ENCODE data around the gene MEGF11. TPM values are rescaled to one million over a fixed set of nuclear protein-coding genes. Genes with fewer than 3 reads are reported as not detected.

Gene MEGF11
- total RNA-seq, 3 donors from 2014 or later = not detected

DNA sequence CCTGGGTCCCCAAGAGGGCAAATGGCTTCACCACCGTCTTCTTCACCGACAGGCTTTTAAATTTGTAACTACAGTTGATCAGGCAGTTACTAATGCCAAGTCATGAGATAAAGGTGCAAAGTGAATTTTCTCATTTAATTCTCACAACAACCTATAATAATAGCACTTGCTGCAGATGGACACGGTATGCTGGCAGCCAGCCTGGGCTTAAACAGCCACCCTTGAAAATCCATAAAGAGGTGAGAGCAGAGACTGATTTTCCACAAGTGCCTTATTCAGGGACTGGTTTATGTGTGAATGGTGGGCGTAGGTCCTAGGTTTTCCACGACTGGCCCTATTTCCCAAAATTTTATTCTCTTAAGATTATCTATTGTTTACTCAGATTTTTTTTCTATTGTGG lies 266.4 kb downstream of the MEGF11 start:
- Histone ChIP-seq H3K36me3 (no peaks in the 10 kb centered on the region), H3K4me1 (no peaks in the 10 kb centered on the region), H3K27ac (no peak overlapping the region), H3K4me3 (no peak overlapping the region), H3K27me3 (peaks cover 0 to 39% of the 10 kb centered on the region in 2 donors), H3K9me3 (no peaks in the 10 kb centered on the region)
- DNase-seq (ENCODE audit: low spot score in 2 of 2) = no peak
- intact Hi-C loops (cut with DNase I; ENCODE audit: low total_unique reads) = no loop called here
- no peak for TF ChIP-seq POLR2A (IDR thresholded peaks at IDR 0.05)
- TF ChIP-seq, protein P1, sequence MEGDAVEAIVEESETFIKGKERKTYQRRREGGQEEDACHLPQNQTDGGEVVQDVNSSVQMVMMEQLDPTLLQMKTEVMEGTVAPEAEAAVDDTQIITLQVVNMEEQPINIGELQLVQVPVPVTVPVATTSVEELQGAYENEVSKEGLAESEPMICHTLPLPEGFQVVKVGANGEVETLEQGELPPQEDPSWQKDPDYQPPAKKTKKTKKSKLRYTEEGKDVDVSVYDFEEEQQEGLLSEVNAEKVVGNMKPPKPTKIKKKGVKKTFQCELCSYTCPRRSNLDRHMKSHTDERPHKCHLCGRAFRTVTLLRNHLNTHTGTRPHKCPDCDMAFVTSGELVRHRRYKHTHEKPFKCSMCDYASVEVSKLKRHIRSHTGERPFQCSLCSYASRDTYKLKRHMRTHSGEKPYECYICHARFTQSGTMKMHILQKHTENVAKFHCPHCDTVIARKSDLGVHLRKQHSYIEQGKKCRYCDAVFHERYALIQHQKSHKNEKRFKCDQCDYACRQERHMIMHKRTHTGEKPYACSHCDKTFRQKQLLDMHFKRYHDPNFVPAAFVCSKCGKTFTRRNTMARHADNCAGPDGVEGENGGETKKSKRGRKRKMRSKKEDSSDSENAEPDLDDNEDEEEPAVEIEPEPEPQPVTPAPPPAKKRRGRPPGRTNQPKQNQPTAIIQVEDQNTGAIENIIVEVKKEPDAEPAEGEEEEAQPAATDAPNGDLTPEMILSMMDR (IDR thresholded peaks at IDR 0.05) = no peak
- no peak for TF ChIP-seq POLR2AphosphoS5 (IDR thresholded peaks at IDR 0.05)

DNA sequence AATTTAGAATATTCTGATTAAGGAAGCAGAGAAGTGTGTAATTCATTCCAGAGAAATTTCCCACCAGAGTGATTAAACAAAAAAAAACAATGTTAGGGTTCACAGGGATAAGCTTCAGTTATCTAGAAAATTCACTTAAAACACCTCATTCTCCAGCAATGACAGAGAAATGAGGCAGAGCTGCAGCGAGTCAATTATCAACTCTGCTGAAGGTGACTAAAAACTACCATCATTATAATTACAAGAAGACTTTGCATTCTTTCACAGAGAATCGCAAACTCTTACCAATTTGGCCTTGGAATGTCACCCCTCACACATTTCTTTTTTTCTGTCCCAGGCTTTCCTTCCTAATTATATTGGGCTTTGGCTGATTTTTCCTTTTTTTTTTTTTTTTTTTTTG lies 267.1 kb downstream of the MEGF11 start:
- Histone ChIP-seq H3K36me3 (no peaks in the 10 kb centered on the region), H3K27me3 (peaks cover 0 to 43% of the 10 kb centered on the region in 2 donors), H3K4me3 (no peak overlapping the region), H3K4me1 (no peaks in the 10 kb centered on the region), H3K27ac (no peak overlapping the region), H3K9me3 (no peaks in the 10 kb centered on the region)
- intact Hi-C loops (cut with DNase I; ENCODE audit: low total_unique reads) = no loop called here
- TF ChIP-seq, protein P1 (IDR thresholded peaks at IDR 0.05) = no peak
- TF ChIP-seq POLR2A (IDR thresholded peaks at IDR 0.05) (no peak), POLR2AphosphoS5 (IDR thresholded peaks at IDR 0.05) (no peak)
- no peak for DNase-seq (ENCODE audit: low spot score in 2 of 2)

DNA sequence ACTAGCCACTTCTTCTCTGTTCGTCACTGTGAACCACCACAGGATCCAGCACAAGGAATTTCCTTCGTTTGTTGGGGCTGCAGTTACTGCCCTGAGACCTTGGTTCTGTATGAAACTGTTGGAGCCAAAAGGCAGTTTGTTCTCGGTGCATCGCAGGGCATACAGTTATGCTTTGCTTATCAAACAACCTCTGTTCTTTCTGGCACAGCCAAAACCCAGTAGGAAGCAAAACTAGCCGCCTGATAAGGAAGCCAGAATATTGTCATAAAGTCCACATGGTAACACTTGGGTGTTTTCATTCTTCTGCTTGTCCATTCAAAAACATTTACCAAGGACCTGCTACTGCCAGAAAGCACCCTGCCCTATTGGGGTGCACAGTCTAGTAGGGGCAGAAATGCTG lies 268.2 kb downstream of the MEGF11 start:
- TF ChIP-seq POLR2A (IDR thresholded peaks at IDR 0.05) (no peak), POLR2AphosphoS5 (IDR thresholded peaks at IDR 0.05) (no peak)
- TF ChIP-seq, protein P1 (IDR thresholded peaks at IDR 0.05) = no peak
- Histone ChIP-seq H3K27ac (no peak overlapping the region), H3K9me3 (no peaks in the 10 kb centered on the region), H3K4me3 (no peak overlapping the region), H3K36me3 (no peaks in the 10 kb centered on the region), H3K4me1 (no peaks in the 10 kb centered on the region), H3K27me3 (peaks cover 0 to 37% of the 10 kb centered on the region in 2 donors)
- intact Hi-C loops (cut with DNase I; ENCODE audit: low total_unique reads) = no loop called here
- no peak for DNase-seq (ENCODE audit: low spot score in 2 of 2)

DNA sequence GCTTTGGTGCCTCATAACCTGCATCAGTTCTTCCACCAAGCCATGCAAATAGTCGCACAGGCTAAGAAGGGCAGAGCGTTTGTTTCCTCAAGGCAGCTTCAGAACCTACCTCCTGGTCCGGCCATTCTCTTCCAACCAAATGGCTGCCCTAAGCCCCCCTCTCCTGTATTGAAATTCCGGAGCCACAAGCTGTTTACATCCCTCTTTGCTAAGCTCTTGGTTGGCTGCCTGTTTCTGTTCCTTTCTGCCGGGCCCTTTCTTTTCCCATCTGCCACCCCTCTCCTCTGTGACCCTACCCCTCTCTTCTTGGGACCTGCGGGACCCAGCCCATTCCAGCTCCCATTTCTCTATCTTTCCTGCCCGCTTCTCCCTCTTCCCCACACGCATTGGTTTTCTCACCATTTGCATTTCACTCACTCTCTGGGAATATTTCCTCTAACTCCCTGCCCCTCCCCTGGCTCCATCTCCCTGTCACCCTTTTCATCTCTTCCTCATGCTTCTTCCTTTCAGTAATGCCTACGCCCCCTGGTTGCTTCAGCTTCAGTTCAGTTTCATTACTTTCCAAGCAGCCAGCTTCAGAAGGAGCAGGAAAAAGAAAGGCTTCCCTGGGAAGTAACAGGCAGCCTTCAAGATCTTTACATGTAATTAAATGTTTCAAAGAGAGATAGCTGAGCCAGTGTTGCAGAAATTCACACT lies 270.8 kb downstream of the MEGF11 start:
- no peak for DNase-seq (ENCODE audit: low spot score in 2 of 2)
- intact Hi-C loops (cut with DNase I; ENCODE audit: low total_unique reads) = no loop called here
- H3K36me3 ChIP-seq = no peaks in the 10 kb centered on the region
- no peaks in the 10 kb centered on the region for H3K4me1 ChIP-seq
- H3K4me3 ChIP-seq = peak overlapping the region in 1 of 3 donors; percentile 60
- no peak overlapping the region for H3K27ac ChIP-seq
- no peaks in the 10 kb centered on the region for H3K9me3 ChIP-seq
- H3K27me3 ChIP-seq = peaks cover 0 to 30% of the 10 kb centered on the region in 2 donors
- TF ChIP-seq POLR2AphosphoS5 (IDR thresholded peaks at IDR 0.05) = no peak
- TF ChIP-seq POLR2A (IDR thresholded peaks at IDR 0.05) = no peak
- TF ChIP-seq, protein P1 (IDR thresholded peaks at IDR 0.05) = no peak

DNA sequence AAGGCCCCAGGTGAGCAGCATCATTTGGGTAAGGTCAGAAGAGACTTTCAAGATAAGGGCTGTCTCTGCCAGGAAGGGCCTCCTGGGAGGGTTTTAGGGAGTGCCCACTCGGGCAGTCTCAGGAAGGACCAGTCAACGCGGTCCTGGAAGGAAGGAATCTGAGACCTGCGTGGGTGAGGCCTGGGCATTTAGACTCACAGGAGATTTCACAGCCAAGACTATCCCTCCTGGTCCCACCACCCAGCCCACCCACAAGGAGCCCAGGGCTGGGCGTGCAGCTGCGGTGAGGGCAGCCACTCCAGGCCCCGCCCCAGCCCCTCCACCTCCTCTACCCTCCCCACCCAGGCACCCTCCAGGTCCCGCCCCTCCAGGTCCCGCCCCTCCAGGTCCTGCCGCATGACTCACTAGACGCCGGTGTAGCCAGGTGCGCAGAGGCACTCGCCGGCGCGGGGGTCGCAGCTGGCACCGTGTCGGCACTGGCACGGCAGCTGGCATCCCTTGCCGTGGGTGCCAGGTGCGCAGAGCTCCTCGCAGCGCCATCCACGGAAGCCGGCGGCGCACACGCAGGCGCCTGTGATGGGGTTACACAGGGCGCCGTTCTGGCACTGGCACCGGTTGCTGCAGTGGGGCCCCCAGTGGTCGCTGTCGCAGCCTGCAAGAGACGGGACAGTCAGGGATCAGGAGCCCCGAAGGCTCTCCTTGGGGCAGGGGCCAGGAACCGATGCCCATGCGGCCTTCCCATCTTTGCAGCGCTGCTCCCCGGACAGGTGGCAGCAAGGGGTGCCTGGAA lies 271.5 kb downstream of the MEGF11 start:
- intact Hi-C loops (cut with DNase I; ENCODE audit: low total_unique reads) = no loop called here
- no peaks in the 10 kb centered on the region for H3K4me1 ChIP-seq
- no peaks in the 10 kb centered on the region for H3K9me3 ChIP-seq
- peak overlapping the region in 2 of 3 donors; percentile 33 to 60 for H3K4me3 ChIP-seq
- no peak overlapping the region for H3K27ac ChIP-seq
- no peak for DNase-seq (ENCODE audit: low spot score in 2 of 2)
- H3K36me3 ChIP-seq = no peaks in the 10 kb centered on the region
- H3K27me3 ChIP-seq = peaks cover 0 to 30% of the 10 kb centered on the region in 2 donors
- TF ChIP-seq POLR2A (IDR thresholded peaks at IDR 0.05) = no peak
- TF ChIP-seq POLR2AphosphoS5 (IDR thresholded peaks at IDR 0.05) = no peak
- TF ChIP-seq, protein P1 (IDR thresholded peaks at IDR 0.05) = no peak

All from breast epithelium (tissue), 4 donors.